Fibroblast of lung (primary cell): ENCODE measurements around the gene ATP8A2.

Experiments
- CTCF ChIP-seq, 2 donors: IDR thresholded peaks in 1 of 2; conservative IDR thresholded peaks in 1 of 2; 1 replicate in 1 of 2; 2 replicates in 1 of 2; pipeline ENCODE4 v1.5.1; 2011 to 2012; ENCODE audit warnings: low read length in 2 of 2, control low read depth in 1 of 2, inconsistent platforms in 1 of 2, low read depth in 1 of 2, mild to moderate bottlenecking in 1 of 2
- EZH2 ChIP-seq: IDR thresholded peaks from 2 replicates; pipeline ENCODE4 v1.5.1; 2012; ENCODE audit warnings: low read length, control low read depth, mild to moderate bottlenecking; ENCODE audit errors: missing control alignments

GRCh38 chr13:26026211-26026610, 654.4 kb downstream of the ATP8A2 start:
- TF ChIP-seq CTCF (conservative IDR thresholded peaks at IDR 0.05 in 1 of 2, IDR thresholded peaks at IDR 0.05 in 1 of 2; ENCODE audit: low read depth in 1 of 2, low read length in 2 of 2) (no peak), EZH2 (no peak)
